Tibial nerve (tissue), 4 donors: ENCODE results near the gene IFNA17. TPM values are rescaled to one million over a fixed set of nuclear protein-coding genes. Genes with fewer than 3 reads are reported as not detected.

Source experiments
- DNase-seq, 2 donors: peaks; one replicate each; pipeline ENCODE4 v3.0.0-alpha.2; 2019; ENCODE audit warnings: low spot score in 2 of 2
- H3K27ac ChIP-seq, 4 donors: fragments of 200-600 bp; sonication (generic) in 3 of 4; one replicate each; pipeline ENCODE4 v1.5.1; 2017 to 2019; ENCODE audit warnings: mild to moderate bottlenecking in 1 of 4
- H3K27me3 ChIP-seq, 2 donors: fragments of 200-600 bp; sonication (generic) in 1 of 2; one replicate each; pipeline versions ENCODE4 v1.5.1 to v1.6.0; 2017 to 2019
- H3K36me3 ChIP-seq, 3 donors: fragments of 200-600 bp; sonication (generic); one replicate each; pipeline ENCODE4 v1.5.1; 2018 to 2019
- H3K4me1 ChIP-seq, 4 donors: fragments of 200-600 bp; sonication (generic) in 3 of 4; one replicate each; pipeline ENCODE4 v1.5.1; 2017 to 2019
- H3K4me3 ChIP-seq, 4 donors: fragments of 200-600 bp; sonication (generic) in 3 of 4; one replicate each; pipeline ENCODE4 v1.5.1; 2017 to 2019; ENCODE audit warnings: mild to moderate bottlenecking in 1 of 4, moderate library complexity in 1 of 4
- H3K9me3 ChIP-seq, 4 donors: fragments of 200-600 bp; sonication (generic) in 3 of 4; one replicate each; pipeline ENCODE4 v1.5.1; 2017 to 2019
- CTCF ChIP-seq, 5 experiments: fragments of 200-600 bp in 3 of 5; fragments of 450-650 bp in 2 of 5; sonication (generic) in 3 of 5; IDR thresholded peaks; one replicate each; pipeline ENCODE4 v1.5.1; 2016 to 2019; ENCODE audit warnings: antibody characterized with exemption in 5 of 5, mild to moderate bottlenecking in 3 of 5, moderate library complexity in 2 of 5
- EP300 ChIP-seq, 2 donors: sonication (generic); formaldehyde crosslinking; IDR thresholded peaks; one replicate each; pipeline ENCODE4 v1.6.1; 2017; ENCODE audit warnings: antibody characterized with exemption in 2 of 2, mild to moderate bottlenecking in 1 of 2
- POLR2A ChIP-seq, 2 donors: fragments of 450-650 bp; IDR thresholded peaks; one replicate each; pipeline ENCODE4 v1.6.1; 2017; ENCODE audit warnings: antibody characterized with exemption in 2 of 2, mild to moderate bottlenecking in 2 of 2, moderate library complexity in 2 of 2
- WGBS, 2 donors: methylation state at CpG; one replicate each; pipeline ENCODE4 v1.1.5; 2018; 5-methylcytosine and 5-hydroxymethylcytosine counted together
- total RNA-seq, 4 donors: library from RNA; depleted of rRNA; stranded (reverse); fragments of >200 nt; gene quantifications; one replicate each; pipeline ENCODE4 v1.1.0, GENCODE V29; 2016

IFNA17 gene
- total RNA-seq = not detected

- Histone ChIP-seq H3K9me3 (no peaks in the 10 kb centered on the region), H3K27ac (no peak within 1 kb of the TSS), H3K4me1 (no peaks in the 10 kb centered on the region), H3K4me3 (no peak within 1 kb of the TSS), H3K36me3 (no peaks in the 10 kb centered on the region), H3K27me3 (no peaks in the 10 kb centered on the region)
- DNase-seq = no peak
- TF ChIP-seq EP300 (IDR thresholded peaks at IDR 0.05) (no peak), CTCF (IDR thresholded peaks at IDR 0.05) (no peak), POLR2A (IDR thresholded peaks at IDR 0.05) (no peak)
- WGBS, 2 donors = 67 to 81% methylated on average over 2 of the region's 2 CpGs
Observed at GRCh38 chr9:21228122-21228521, at the start of gene IFNA17. TSS of gene IFNA17 (minus strand) at chr9:21228222. CDS start at chr9:21228173, 49 bp downstream.

- H3K9me3 ChIP-seq = peaks cover 0 to 17% (median 0%) of the 10 kb centered on the region in 4 donors
- no peak for DNase-seq
- no peaks in the 10 kb centered on the region for H3K36me3 ChIP-seq
- no peak overlapping the region for H3K27ac ChIP-seq
- no peaks in the 10 kb centered on the region for H3K27me3 ChIP-seq
- no peak for TF ChIP-seq CTCF (IDR thresholded peaks at IDR 0.05)
- TF ChIP-seq EP300 (IDR thresholded peaks at IDR 0.05) = no peak
- no peak for TF ChIP-seq POLR2A (IDR thresholded peaks at IDR 0.05)
- peaks cover 0 to 12% (median 0%) of the 10 kb centered on the region in 4 donors for H3K4me1 ChIP-seq
- WGBS, 2 donors = 57 to 62% methylated on average over 2 of the region's 2 CpGs
- H3K4me3 ChIP-seq = no peak overlapping the region
Observed at GRCh38 chr9:21268347-21268657, 40.3 kb upstream of the IFNA17 start.

- peaks cover 0 to 16% (median 0%) of the 10 kb centered on the region in 4 donors for H3K9me3 ChIP-seq
- DNase-seq = no peak
- no peaks in the 10 kb centered on the region for H3K36me3 ChIP-seq
- H3K27me3 ChIP-seq = no peaks in the 10 kb centered on the region
- peaks cover 0 to 12% (median 0%) of the 10 kb centered on the region in 4 donors for H3K4me1 ChIP-seq
- no peak for TF ChIP-seq EP300 (IDR thresholded peaks at IDR 0.05)
- TF ChIP-seq CTCF (IDR thresholded peaks at IDR 0.05) = no peak
- no peak for TF ChIP-seq POLR2A (IDR thresholded peaks at IDR 0.05)
- no peak overlapping the region for H3K27ac ChIP-seq
- WGBS, 2 donors = 36 to 45% methylated on average over 4 of the region's 4 CpGs
- no peak overlapping the region for H3K4me3 ChIP-seq
Observed at GRCh38 chr9:21267485-21268346, 39.7 kb upstream of the IFNA17 start.

GRCh38 chr9:21266733-21267484 is 38.9 kb upstream of the IFNA17 start:
- WGBS, 2 donors = 19 to 33% methylated on average over 3 of the region's 3 CpGs
- no peak for TF ChIP-seq POLR2A (IDR thresholded peaks at IDR 0.05)
- TF ChIP-seq EP300 (IDR thresholded peaks at IDR 0.05) = no peak
- no peak for TF ChIP-seq CTCF (IDR thresholded peaks at IDR 0.05)
- peaks cover 0 to 12% (median 0%) of the 10 kb centered on the region in 4 donors for H3K4me1 ChIP-seq
- no peaks in the 10 kb centered on the region for H3K27me3 ChIP-seq
- no peaks in the 10 kb centered on the region for H3K36me3 ChIP-seq
- DNase-seq = no peak
- no peak overlapping the region for H3K4me3 ChIP-seq
- H3K9me3 ChIP-seq = peaks cover 0 to 10% (median 0%) of the 10 kb centered on the region in 4 donors
- no peak overlapping the region for H3K27ac ChIP-seq
